GM21423 (cell line): ENCODE results near the gene LRRC4B.

Source experiments
- ATAC-seq: cut with Tn5 transposase; IDR thresholded peaks from one replicate; pipeline ENCODE4 v1.9.1; 2021; ENCODE audit warnings: mild to moderate bottlenecking, moderate library complexity; ENCODE audit not compliant: unreplicated experiment

Gene LRRC4B

GRCh38 chr19:50554212-50554611 lies 14.0 kb downstream of the LRRC4B start:
- ATAC-seq = no peak

GRCh38 chr19:50553134-50553703 lies 15.0 kb downstream of the LRRC4B start:
- no peak for ATAC-seq

GRCh38 chr19:50552540-50552939 lies 15.7 kb downstream of the LRRC4B start:
- ATAC-seq = no peak

- ATAC-seq = no peak
Measured at GRCh38 chr19:50551715-50552187, 16.5 kb downstream of the LRRC4B start.

- ATAC-seq = no peak
Measured at GRCh38 chr19:50551034-50551714, 17.1 kb downstream of the LRRC4B start.

GRCh38 chr19:50550594-50550966 lies 17.7 kb downstream of the LRRC4B start:
- ATAC-seq = no peak

GRCh38 chr19:50549927-50550593 lies 18.2 kb downstream of the LRRC4B start:
- no peak for ATAC-seq

- no peak for ATAC-seq
Measured at GRCh38 chr19:50549059-50549926, 18.9 kb downstream of the LRRC4B start.

- no peak for ATAC-seq
Measured at GRCh38 chr19:50548191-50549058, 19.8 kb downstream of the LRRC4B start.

- ATAC-seq = no peak
Measured at GRCh38 chr19:50547385-50548190, 20.6 kb downstream of the LRRC4B start.

GRCh38 chr19:50546527-50547221 lies 21.6 kb downstream of the LRRC4B start:
- ATAC-seq = no peak

GRCh38 chr19:50542943-50543342 lies 25.3 kb downstream of the LRRC4B start:
- ATAC-seq = no peak

- no peak for ATAC-seq
Measured at GRCh38 chr19:50537769-50538230, 30.4 kb downstream of the LRRC4B start.

- ATAC-seq = no peak
Measured at GRCh38 chr19:50537306-50537685, 30.9 kb downstream of the LRRC4B start.

GRCh38 chr19:50536662-50537305 lies 31.5 kb downstream of the LRRC4B start:
- no peak for ATAC-seq

GRCh38 chr19:50535672-50536187 lies 32.5 kb downstream of the LRRC4B start:
- no peak for ATAC-seq

GRCh38 chr19:50534478-50534877 lies 33.8 kb downstream of the LRRC4B start:
- no peak for ATAC-seq

GRCh38 chr19:50532952-50533351 lies 35.3 kb downstream of the LRRC4B start:
- ATAC-seq = no peak
